T1000 (cell line): ENCODE results near the gene MAPK8IP3.

ENCODE experiments used
- DNase-seq: peaks from one replicate; lab custom pipeline; 2025; ENCODE audit warnings: mixed read lengths; lab: John Stamatoyannopoulos, UW

Gene MAPK8IP3

GRCh38 chr16:1677339-1677738 is 28.7 kb upstream of the MAPK8IP3 start:
- no peak for DNase-seq

- peak; percentile 93 for DNase-seq
These were observed 28.0 kb upstream of the MAPK8IP3 start, which contains the start of gene JPT2 for GRCh38 chr16:1677942-1678499. Gene JPT2, plus strand, starts transcription at chr16:1678279. Its CDS starts 34 bp downstream, at chr16:1678313.

DNA sequence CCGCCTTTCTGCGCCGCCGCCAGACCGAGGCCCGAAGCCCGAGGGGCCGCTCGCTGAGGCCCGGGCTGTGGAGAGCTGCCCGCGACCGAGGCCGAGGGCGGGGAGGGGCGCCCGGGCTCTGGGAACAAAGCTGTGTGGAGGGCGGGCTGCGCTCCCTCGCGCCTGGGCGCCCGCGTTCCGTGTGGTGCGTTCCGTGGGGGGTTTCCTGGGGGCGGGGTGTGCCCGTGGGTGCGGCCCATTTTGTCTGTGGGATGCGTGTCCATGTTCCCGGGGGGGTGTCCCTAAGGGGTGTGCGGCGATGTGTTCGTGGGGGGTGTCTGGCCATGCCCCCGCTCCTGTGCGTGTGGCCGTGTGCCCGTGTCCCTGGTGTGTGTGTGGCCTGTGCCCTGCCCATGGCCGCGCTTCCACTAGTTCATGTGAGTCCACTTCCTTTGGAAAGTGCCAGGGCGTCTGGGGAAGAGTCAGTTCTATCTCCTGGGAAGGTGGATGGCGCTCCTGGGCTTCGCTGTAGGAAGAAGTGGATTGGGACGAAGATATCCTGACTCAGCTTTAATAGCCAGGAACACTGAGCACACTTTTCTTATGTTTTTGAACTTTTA is 27.4 kb upstream of the MAPK8IP3 start:
- peak; percentile 28 for DNase-seq

GRCh38 chr16:1680361-1680760 is 25.6 kb upstream of the MAPK8IP3 start:
- no peak for DNase-seq

DNA sequence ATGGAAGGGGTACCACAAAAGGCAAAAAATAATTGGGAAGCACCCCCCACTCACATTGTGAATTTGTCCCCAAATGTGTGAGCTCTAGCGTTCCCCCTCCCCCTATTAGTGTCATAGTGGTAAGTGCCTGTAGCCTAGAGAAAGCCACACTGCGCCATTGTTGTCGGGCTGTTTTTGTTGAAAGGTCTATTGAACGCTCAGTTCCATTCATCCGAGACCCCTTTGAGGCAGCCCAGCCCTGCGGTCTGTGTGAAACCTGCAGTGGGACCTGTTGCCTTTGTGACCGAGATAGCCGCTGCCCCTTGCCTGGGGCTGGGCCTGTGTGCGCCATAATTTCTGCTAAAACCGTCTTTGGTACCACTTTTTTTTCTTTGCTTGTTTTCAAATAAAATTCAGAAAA is 25.0 kb upstream of the MAPK8IP3 start:
- DNase-seq = no peak

DNA sequence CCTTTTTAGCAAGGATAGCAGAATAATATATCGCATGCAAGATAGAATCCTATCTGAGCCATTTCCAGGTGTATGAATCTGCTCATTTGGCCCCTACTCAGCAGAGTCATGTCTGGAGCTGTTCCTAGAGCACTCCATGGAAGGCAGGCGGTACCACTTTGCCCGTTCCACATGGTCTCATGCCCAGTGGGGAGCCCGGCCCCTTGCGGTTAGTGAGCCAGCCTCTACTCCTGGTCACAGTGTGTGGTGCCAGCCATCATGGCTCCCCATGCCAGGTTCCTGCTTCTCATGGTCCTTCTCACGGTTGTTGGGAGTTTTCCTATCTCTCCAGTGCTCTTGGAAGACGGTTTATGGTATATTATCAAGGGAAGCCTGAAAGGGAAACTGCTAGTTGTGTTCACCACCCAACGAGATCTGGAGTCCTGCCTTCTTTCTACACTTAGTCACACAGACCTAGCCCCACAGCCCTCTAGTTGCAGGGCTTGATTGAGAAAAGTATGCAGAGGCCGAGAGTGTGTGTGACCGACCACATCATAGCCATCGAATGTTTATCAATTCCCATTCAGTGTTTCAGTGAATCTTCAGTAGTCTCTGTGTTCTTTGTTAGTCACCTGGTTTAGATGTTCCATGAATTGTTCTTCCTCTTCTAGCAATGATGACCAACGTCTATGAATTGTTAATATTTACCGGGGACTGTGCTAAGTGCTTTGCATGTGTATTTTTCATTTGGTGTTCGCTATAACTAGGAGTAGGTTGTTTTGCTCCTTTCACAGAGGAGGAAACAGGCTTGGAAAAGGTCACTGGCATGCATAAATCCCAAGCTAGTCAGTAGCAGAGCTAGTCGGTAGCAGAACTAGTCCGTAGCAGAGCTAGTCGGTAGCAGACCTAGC is 18.3 kb upstream of the MAPK8IP3 start:
- no peak for DNase-seq

DNA sequence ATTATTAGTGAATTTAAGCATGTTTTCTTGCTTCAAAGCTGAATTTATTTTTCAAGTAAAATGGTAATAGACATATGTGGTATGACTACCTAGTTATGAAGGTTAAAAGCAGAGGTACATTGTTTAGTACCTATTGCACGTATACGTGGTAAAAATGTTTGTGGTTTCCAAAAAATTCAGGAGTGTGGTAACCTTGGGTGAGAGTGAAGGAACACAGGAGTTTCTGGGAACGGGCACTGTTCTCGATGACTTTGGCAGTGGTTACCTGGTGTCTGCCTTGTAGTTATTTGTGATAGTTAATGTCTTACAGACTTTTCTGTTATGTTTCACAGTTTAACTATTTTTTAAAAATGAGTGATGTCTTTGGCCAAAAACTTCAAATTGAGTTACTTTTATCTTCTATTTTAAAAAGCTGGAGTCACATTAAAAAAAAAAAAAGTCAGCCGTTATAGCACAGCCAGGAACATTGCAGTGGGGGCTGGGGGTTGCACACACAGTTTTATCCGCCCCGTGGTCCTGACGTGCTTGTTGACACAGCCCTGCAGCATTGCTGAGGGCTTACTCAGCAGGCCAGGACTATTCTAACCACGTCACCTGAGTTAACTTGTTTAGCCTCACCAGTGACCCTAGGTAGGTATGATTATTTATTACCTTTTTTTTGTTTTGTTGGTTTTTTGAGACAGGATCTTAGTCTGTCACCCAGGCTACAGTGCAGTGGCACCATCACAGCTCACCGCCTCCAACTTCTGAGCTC is 17.0 kb upstream of the MAPK8IP3 start:
- peak; percentile 4 for DNase-seq

- no peak for DNase-seq
These were observed 16.1 kb upstream of the MAPK8IP3 start for GRCh38 chr16:1689853-1690252.

GRCh38 chr16:1690810-1691209 is 15.2 kb upstream of the MAPK8IP3 start:
- no peak for DNase-seq

DNA sequence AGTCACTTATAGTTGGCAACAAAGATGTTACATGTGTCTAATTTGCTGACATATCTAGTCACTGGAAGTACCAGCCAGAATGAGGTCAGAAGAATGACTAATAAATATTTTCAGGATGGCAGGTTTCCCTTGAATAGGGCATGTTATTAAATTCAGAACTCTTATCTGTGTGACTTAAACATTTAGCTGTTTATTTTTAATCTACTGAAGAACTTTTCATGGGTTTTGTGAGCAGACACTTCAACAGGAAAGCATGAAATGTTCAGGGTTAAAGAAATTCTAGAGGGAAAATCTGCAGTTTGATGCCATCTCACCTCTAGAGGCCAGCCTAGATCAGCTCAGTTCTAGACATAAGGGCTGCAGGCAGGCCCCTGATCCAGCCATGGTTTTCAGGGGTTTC is 14.7 kb upstream of the MAPK8IP3 start:
- DNase-seq = no peak

GRCh38 chr16:1691956-1692355 is 14.0 kb upstream of the MAPK8IP3 start:
- DNase-seq = peak; percentile 73

DNA sequence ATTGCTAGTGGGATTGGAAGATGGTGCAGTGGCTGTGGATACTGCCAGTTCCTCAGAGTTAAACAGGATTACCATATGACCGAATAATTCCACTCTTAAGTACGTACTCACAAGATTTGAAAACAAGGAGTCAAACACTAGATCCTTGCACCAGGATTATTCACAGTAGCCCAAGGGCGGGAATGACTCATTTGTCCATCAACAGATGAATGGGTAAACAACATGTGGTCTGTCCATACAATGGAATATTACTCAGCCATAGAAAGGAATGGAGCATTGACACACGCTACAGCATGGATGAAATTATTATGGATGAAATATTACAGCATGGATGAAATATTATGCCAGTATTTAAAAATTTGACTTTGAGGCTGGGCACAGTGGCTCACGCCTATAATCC is 9.1 kb upstream of the MAPK8IP3 start:
- peak; percentile 48 for DNase-seq

DNA sequence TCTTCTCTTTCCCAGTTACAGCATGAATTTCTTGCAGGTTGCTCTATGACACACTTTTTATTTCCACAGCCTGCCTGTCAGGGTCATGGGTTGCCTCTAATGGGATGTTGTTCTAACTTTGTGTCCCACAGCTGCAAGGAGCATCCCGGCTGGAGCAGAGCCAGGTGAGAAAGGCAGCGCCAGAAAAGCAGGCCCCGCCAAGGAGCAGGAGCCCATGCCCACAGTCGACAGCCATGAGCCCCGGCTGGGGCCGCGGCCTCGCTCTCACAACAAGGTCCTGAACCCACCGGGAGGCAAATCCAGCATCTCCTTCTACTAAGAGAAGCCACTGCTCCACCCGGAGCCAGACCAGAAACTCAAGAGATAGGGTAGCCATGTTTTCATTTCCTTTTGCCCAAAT is 7.3 kb upstream of the MAPK8IP3 start:
- DNase-seq = no peak

- no peak for DNase-seq
These were observed 5.7 kb upstream of the MAPK8IP3 start for GRCh38 chr16:1700246-1700645.

- no peak for DNase-seq
These were observed 4.6 kb upstream of the MAPK8IP3 start for GRCh38 chr16:1701216-1701878.

- DNase-seq = peak; percentile 48
These were observed 689 bp upstream of the MAPK8IP3 start for GRCh38 chr16:1705324-1705687.

- no peak for DNase-seq
These were observed 594 bp downstream of the MAPK8IP3 start for GRCh38 chr16:1706386-1707192.

DNA sequence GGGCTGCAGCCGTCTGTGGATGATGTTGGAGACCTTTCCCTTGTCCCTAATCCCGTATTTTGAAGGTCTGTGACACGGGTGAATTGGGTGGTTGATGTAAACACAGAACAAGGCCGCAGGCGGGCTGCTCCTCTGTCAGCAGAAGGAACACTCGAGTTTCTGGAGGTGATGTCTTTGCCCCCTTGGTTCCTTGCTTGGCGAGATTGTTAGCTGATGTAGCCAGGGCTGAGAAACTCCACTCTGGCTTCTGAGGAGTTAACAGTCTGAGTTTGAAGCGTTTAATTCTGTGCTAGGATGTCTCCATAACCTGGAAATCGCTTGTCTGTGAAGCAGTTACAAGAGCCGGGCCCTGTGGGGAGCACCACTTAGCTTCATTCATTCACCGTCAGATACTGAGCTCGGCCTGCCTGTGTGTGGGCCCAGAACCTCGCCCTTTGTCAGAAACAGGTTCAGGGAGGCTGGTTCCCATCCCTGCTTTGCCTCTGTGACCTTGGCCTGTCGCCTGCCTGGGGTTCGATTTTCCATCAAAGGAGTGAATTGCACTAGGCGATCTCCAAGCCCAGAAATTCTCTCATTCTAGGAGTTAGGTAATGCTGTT is 1.3 kb downstream of the MAPK8IP3 start:
- DNase-seq = no peak

DNA sequence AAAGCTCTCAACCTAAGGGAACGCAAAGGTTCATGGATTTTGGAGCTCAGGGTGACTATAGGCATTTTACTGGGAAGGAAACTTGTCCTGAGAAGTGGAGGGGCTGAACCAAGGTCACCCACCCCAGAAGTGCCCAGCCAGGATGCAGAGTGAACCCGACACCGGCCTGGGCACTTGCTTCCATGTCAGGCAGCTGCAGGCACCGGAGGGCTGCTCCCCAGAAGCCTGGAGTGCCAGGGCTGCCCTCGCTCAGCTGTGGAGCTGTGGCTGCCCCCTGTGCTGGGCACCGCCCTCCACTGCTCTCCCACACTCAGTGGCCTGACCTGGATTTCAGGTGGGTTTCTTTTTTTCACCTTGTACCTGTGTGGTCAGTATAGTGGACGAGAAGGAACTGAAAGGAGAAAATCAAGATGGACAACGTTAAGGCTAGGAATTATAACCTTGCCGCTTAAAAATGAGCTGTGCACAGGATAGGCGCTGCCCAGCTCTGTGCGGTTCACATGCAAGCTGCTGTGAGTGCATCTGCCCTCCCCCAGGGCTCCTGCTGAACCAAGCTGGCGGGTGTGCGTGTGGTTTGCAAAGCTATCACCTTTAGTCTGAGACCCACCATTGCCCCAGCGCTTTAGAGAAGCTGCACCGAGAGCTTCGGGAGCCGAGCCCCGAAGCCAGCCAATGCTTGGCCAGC is 2.2 kb downstream of the MAPK8IP3 start:
- DNase-seq = no peak

- peak; percentile 49 for DNase-seq
These were observed 2.8 kb downstream of the MAPK8IP3 start for GRCh38 chr16:1708768-1709180.
